Loucy (cell line): ENCODE data around the gene ZNF555.

Source experiments
- H2AFZ ChIP-seq: fragments of 200-600 bp; sonication (generic); 2 replicates; pipeline ENCODE4 v1.6.0; 2016; ENCODE audit warnings: antibody characterized with exemption, mild to moderate bottlenecking, low read length, moderate library complexity
- H3F3A ChIP-seq: fragments of 200-600 bp; 2 replicates; pipeline ENCODE4 v1.6.0; 2016; ENCODE audit warnings: antibody characterized with exemption, low read depth, mild to moderate bottlenecking
- H3K27me3 ChIP-seq: fragments of 200-600 bp; sonication (generic); 2 replicates; pipeline ENCODE4 v1.6.1; 2014; ENCODE audit warnings: low read length, mild to moderate bottlenecking; ENCODE audit not compliant: insufficient read depth, poor library complexity, severe bottlenecking
- H3K36me3 ChIP-seq: fragments of 200-600 bp; sonication (generic); 2 replicates; pipeline ENCODE4 v1.6.1; 2016; ENCODE audit warnings: low read length; ENCODE audit not compliant: insufficient read depth
- H3K4me1 ChIP-seq: fragments of 200-600 bp; sonication (generic); 2 replicates; pipeline ENCODE4 v1.5.1; 2014; ENCODE audit warnings: low read length, mild to moderate bottlenecking; ENCODE audit not compliant: insufficient read depth, poor library complexity, severe bottlenecking
- H3K4me2 ChIP-seq: fragments of 200-600 bp; sonication (generic); 2 replicates; pipeline ENCODE4 v1.6.0; 2014; ENCODE audit warnings: antibody characterized with exemption, low read length, low read depth, mild to moderate bottlenecking; ENCODE audit not compliant: poor library complexity, severe bottlenecking
- H3K4me3 ChIP-seq: fragments of 200-600 bp; sonication (generic); 2 replicates; pipeline ENCODE4 v1.5.1; 2014; ENCODE audit warnings: low read length, mild to moderate bottlenecking, mixed read lengths; ENCODE audit not compliant: poor library complexity, severe bottlenecking
- H3K79me2 ChIP-seq: fragments of 200-600 bp; sonication (generic); 2 replicates; pipeline ENCODE4 v1.6.1; 2014; ENCODE audit warnings: low read length; ENCODE audit not compliant: insufficient read depth
- H3K9ac ChIP-seq: fragments of 200-600 bp; sonication (generic); 2 replicates; pipeline ENCODE4 v1.6.0; 2014; ENCODE audit warnings: mild to moderate bottlenecking, low read depth, low read length, moderate library complexity; ENCODE audit not compliant: poor library complexity, severe bottlenecking
- H3K9me2 ChIP-seq: fragments of 200-600 bp; sonication (generic); replicated peaks from 2 replicates; pipeline ENCODE4 v1.6.1; 2016; ENCODE audit warnings: low read depth, low read length, mixed read lengths
- H3K9me3 ChIP-seq: fragments of 200-600 bp; sonication (generic); 2 replicates; pipeline ENCODE4 v1.6.1; 2014; ENCODE audit warnings: mild to moderate bottlenecking, antibody characterized with exemption, low read length, low read depth; ENCODE audit not compliant: insufficient read depth
- H4K20me1 ChIP-seq: fragments of 200-600 bp; sonication (generic); 2 replicates; pipeline ENCODE4 v1.6.0; 2014; ENCODE audit warnings: antibody characterized with exemption, low read length, mild to moderate bottlenecking; ENCODE audit not compliant: insufficient read depth, poor library complexity, severe bottlenecking
- EZH2phosphoT487 ChIP-seq: fragments of 200-600 bp; IDR thresholded peaks from 2 replicates; pipeline ENCODE4 v1.6.1; 2018; ENCODE audit warnings: antibody characterized with exemption, mild to moderate bottlenecking, moderate library complexity, borderline replicate concordance
- TF ChIP-seq, protein P1 (sequence below): fragments of 200-600 bp; sonication (generic); conservative IDR thresholded peaks from 2 replicates; pipeline ENCODE4 v1.5.1; 2014; ENCODE audit warnings: mild to moderate bottlenecking, antibody characterized with exemption, low read length

The ZNF555 gene

DNA sequence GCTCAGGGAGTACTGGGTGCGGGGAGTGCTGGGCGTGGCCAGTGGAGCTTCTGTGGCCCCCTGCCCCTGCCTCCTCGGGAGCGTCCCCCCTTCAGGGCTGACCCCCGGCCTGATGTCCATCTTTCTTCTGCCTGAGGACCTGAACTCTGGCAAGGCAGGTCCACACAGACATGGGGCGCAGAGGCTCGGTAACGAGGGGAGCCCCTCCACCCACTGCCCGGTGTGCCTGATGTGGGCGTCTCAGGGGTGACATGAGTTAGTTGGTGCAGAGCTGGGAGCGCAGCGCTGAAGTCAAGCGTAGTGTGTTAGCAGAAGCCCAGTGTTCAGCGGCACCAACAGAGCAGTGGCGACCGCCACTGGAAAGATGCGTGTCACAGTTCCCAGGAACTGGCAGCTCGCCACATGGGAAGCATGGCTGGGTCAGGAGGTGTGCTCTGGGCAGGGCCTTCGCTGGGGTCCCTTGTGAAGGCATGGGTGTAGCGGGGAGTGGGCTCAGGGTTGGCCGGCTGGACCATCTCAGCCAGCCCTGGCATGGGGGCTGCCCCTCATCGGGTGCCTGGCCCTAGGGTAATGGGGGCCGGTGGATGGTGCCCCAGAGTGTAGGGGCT is 44.5 kb upstream of the ZNF555 start:
- H3K9ac ChIP-seq: no peak overlapping the region
- no peaks in the 10 kb centered on the region for H3K79me2 ChIP-seq
- H3K36me3 ChIP-seq: peaks cover 21% of the 10 kb centered on the region; the same call in 1 of the 2 replicates
- no peaks in the 10 kb centered on the region for H3K9me3 ChIP-seq
- no peaks in the 10 kb centered on the region for H3K9me2 ChIP-seq
- H3F3A ChIP-seq: no peaks in the 10 kb centered on the region
- H4K20me1 ChIP-seq: no peaks in the 10 kb centered on the region
- no peak for TF ChIP-seq EZH2phosphoT487
- TF ChIP-seq, protein P1, sequence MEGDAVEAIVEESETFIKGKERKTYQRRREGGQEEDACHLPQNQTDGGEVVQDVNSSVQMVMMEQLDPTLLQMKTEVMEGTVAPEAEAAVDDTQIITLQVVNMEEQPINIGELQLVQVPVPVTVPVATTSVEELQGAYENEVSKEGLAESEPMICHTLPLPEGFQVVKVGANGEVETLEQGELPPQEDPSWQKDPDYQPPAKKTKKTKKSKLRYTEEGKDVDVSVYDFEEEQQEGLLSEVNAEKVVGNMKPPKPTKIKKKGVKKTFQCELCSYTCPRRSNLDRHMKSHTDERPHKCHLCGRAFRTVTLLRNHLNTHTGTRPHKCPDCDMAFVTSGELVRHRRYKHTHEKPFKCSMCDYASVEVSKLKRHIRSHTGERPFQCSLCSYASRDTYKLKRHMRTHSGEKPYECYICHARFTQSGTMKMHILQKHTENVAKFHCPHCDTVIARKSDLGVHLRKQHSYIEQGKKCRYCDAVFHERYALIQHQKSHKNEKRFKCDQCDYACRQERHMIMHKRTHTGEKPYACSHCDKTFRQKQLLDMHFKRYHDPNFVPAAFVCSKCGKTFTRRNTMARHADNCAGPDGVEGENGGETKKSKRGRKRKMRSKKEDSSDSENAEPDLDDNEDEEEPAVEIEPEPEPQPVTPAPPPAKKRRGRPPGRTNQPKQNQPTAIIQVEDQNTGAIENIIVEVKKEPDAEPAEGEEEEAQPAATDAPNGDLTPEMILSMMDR: no peak
- no peaks in the 10 kb centered on the region for H3K4me1 ChIP-seq
- H2AFZ ChIP-seq: no peak overlapping the region
- H3K4me2 ChIP-seq: no peak overlapping the region
- no peak overlapping the region for H3K4me3 ChIP-seq
- no peaks in the 10 kb centered on the region for H3K27me3 ChIP-seq

DNA sequence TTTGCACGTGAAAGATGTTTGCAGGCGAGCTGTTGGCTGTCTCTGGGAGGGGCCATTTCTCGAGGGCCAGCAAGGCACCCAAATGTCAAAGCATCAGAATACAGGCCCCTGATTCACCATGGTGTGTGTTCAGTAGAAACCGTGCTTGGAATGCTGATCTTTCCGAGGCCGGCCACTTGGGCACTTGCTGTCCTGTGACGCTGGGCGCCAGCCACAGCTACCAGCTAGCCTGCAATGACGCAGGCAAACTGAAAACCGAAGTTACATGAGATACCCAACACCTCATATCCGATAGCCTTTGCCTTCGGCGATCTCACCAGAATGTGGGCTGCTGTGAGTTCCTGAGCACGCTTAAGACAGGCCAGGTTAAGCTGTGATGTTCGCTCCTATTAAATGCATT is 44.0 kb upstream of the ZNF555 start:
- H3K4me1 ChIP-seq: no peaks in the 10 kb centered on the region
- no peaks in the 10 kb centered on the region for H3K9me3 ChIP-seq
- no peak overlapping the region for H3K4me3 ChIP-seq
- H3K36me3 ChIP-seq: peaks cover 21% of the 10 kb centered on the region; the same call in 1 of the 2 replicates
- H3F3A ChIP-seq: no peaks in the 10 kb centered on the region
- H3K79me2 ChIP-seq: no peaks in the 10 kb centered on the region
- H2AFZ ChIP-seq: no peak overlapping the region
- H3K9ac ChIP-seq: no peak overlapping the region
- H3K9me2 ChIP-seq: no peaks in the 10 kb centered on the region
- no peaks in the 10 kb centered on the region for H3K27me3 ChIP-seq
- H3K4me2 ChIP-seq: no peak overlapping the region
- no peaks in the 10 kb centered on the region for H4K20me1 ChIP-seq
- TF ChIP-seq, protein P1: no peak
- TF ChIP-seq EZH2phosphoT487: no peak

DNA sequence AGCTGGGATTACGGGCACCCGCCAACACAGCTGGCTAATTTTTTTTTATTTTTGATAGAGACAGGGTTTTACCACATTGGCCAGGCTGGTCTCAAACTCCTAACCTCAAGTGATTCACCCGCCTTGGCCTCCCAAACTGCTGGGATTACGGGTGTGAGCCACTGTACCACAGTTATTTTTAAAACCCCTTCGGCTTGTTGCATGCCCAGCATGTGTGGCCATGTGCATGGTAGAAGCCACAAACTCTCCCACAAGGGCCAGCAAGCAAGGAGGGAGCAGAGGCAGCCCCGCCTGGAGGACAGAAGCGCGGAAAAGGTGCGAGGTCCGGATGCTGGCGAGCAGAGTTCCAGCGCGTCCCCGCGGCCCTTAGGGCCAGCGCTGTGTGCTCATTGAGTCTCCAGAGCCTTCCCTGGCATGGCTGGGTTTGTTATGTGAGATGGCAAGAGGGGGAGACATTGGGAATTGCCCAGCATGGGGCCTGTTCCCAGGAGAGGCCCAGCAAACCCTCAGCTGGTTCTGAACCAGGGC is 43.1 kb upstream of the ZNF555 start:
- H3K27me3 ChIP-seq: no peaks in the 10 kb centered on the region
- no peaks in the 10 kb centered on the region for H3K4me1 ChIP-seq
- no peak overlapping the region for H2AFZ ChIP-seq
- H3F3A ChIP-seq: no peaks in the 10 kb centered on the region
- no peak overlapping the region for H3K4me3 ChIP-seq
- H3K9me3 ChIP-seq: no peaks in the 10 kb centered on the region
- no peak overlapping the region for H3K4me2 ChIP-seq
- no peaks in the 10 kb centered on the region for H4K20me1 ChIP-seq
- H3K9me2 ChIP-seq: no peaks in the 10 kb centered on the region
- no peaks in the 10 kb centered on the region for H3K79me2 ChIP-seq
- no peak overlapping the region for H3K9ac ChIP-seq
- TF ChIP-seq, protein P1: no peak
- TF ChIP-seq EZH2phosphoT487: no peak
- peaks cover 21% of the 10 kb centered on the region; the same call in 1 of the 2 replicates for H3K36me3 ChIP-seq
